ENCODE data around the gene MAN2B2. TPM values are rescaled to one million over a fixed set of nuclear protein-coding genes. Genes with fewer than 3 reads are reported as not detected.

The MAN2B2 gene
- total and polyA plus RNA-seq, 9 of the 15 experiments (the other 6 are each of a cell fraction or from before 2014, with no cell fraction given): 0.21 to 8.8 (median 3.7) TPM

DNA sequence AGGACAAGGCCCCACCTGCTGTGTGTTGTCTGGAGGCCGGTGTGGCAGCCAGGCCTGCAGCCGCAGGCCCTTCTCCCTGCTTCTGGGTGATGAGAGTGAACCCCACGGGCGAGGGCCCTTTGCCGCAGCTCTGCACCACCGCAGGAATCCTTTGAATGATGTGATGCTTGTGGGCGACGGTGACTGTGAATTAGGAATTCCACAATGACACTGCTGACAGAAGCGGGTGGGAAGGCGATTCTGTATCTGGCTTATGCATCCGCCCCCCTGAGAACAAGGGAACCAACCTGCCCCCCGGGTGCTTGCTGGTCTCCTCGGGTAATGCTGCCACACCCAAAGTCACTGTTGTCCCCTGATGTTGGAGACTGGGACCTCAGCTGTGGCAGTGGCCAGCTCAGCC is 19.5 kb upstream of the MAN2B2 start:
- Histone ChIP-seq H3K4me3 (no peak overlapping the region), H4K20me1 (replicated peaks; ENCODE audit: control insufficient read depth, insufficient read depth, low read length) (peaks cover 7% of the 10 kb centered on the region; the same call in 1 of the 2 replicates), H3K9ac (ENCODE audit: insufficient read depth in 1 of 2, low read depth in 2 of 2, low read length in 2 of 2) (no peak overlapping the region), H2AFZ (ENCODE audit: low read depth, low read length) (no peak overlapping the region), H3K79me2 (ENCODE audit: control insufficient read depth, insufficient read depth, low read length) (no peaks in the 10 kb centered on the region), H3K9me1 (ENCODE audit: control insufficient read depth, insufficient read depth, low read length) (no peaks in the 10 kb centered on the region), H3K4me2 (ENCODE audit: insufficient read depth, low read length) (no peak overlapping the region), H3K4me1 (replicated peaks in 1 of 2; ENCODE audit: control insufficient read depth in 2 of 2, insufficient read depth in 2 of 2, low read length in 2 of 2) (no peaks in the 10 kb centered on the region), H3K9me3 (replicated peaks; ENCODE audit: control insufficient read depth, insufficient read depth, low read depth, low read length) (no peaks in the 10 kb centered on the region), H3K27ac (ENCODE audit: extremely low read depth, low read depth, low read length) (no peak overlapping the region), H3K27me3 (ENCODE audit: control insufficient read depth in 2 of 2, insufficient read depth in 2 of 2, low read length in 2 of 2) (peaks cover 4 to 56% of the 10 kb centered on the region in 2 experiments; a peak in 4 of 5 replicates), H3K36me3 (ENCODE audit: control insufficient read depth, insufficient read depth, low read length) (no peaks in the 10 kb centered on the region)
- WGBS (ENCODE audit: insufficient coverage, low coverage, missing lambda C conversion rate): under 1% methylated on average over 13 of the region's 13 CpGs
- in situ Hi-C loops (cut with MboI): no loop called here
- ATAC-seq (no peak), FAIRE-seq (no peak), DNase-seq (ENCODE audit: extremely low read depth in 1 of 4, low spot score in 3 of 4) (no peak)
- POLR2A ChIA-PET: interaction anchor here (0.7 kb wide), 1 partner anchor 14 kb away, joined by 3 read pairs; no protein-coding TSS in a partner anchor
- intact Hi-C loops (cut with micrococcal nuclease): no loop called here
- TF ChIP-seq KAT8 (IDR thresholded peaks at IDR 0.05; ENCODE audit: low read depth): no peak
- CTCF ChIA-PET (ENCODE audit: low intra/inter-chr PET ratio): no interaction called here
- BruUV-seq (replicated peaks): no TSS peak

DNA sequence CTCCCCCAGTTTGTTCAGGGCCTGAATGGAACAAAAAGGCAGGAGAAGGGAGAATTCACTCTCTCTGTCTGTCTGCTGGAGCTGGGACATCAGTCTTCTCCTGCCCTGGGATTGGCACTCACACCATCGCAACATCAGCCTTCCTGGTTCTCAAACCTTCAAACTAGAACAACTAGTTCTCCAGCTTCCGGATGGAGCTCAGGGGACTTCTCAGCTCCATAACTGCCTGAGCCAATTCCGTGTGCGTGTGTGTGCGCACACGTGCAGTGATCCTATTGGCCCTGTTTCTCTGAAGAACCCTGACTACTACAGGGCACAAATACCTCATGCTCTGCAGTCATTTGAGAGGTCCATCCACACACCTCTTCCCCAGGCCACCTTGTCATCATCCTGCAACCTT is 18.7 kb upstream of the MAN2B2 start:
- Histone ChIP-seq H4K20me1 (replicated peaks; ENCODE audit: control insufficient read depth, insufficient read depth, low read length) (peaks cover 9% of the 10 kb centered on the region; the same call in 1 of the 2 replicates), H3K4me1 (replicated peaks in 1 of 2; ENCODE audit: control insufficient read depth in 2 of 2, insufficient read depth in 2 of 2, low read length in 2 of 2) (no peaks in the 10 kb centered on the region), H3K9me3 (replicated peaks; ENCODE audit: control insufficient read depth, insufficient read depth, low read depth, low read length) (no peaks in the 10 kb centered on the region), H3K79me2 (ENCODE audit: control insufficient read depth, insufficient read depth, low read length) (no peaks in the 10 kb centered on the region), H3K27ac (ENCODE audit: extremely low read depth, low read depth, low read length) (no peak overlapping the region), H3K9ac (ENCODE audit: insufficient read depth in 1 of 2, low read depth in 2 of 2, low read length in 2 of 2) (no peak overlapping the region), H3K4me3 (no peak overlapping the region), H3K9me1 (ENCODE audit: control insufficient read depth, insufficient read depth, low read length) (no peaks in the 10 kb centered on the region), H2AFZ (ENCODE audit: low read depth, low read length) (no peak overlapping the region), H3K4me2 (ENCODE audit: insufficient read depth, low read length) (no peak overlapping the region), H3K27me3 (ENCODE audit: control insufficient read depth in 2 of 2, insufficient read depth in 2 of 2, low read length in 2 of 2) (peaks cover 10 to 60% of the 10 kb centered on the region in 2 experiments; a peak in 4 of 5 replicates), H3K36me3 (ENCODE audit: control insufficient read depth, insufficient read depth, low read length) (no peaks in the 10 kb centered on the region)
- ATAC-seq (no peak), FAIRE-seq (no peak), DNase-seq (ENCODE audit: extremely low read depth in 1 of 4, low spot score in 3 of 4) (no peak)
- 0% methylated on average over 6 of the region's 6 CpGs for WGBS (ENCODE audit: insufficient coverage, low coverage, missing lambda C conversion rate)
- CTCF ChIA-PET (ENCODE audit: low intra/inter-chr PET ratio): no interaction called here
- in situ Hi-C loops (cut with MboI): no loop called here
- intact Hi-C loops (cut with micrococcal nuclease): no loop called here
- POLR2A ChIA-PET: interaction anchor here (0.7 kb wide), 1 partner anchor 14 kb away, joined by 3 read pairs; no protein-coding TSS in a partner anchor
- no TSS peak for BruUV-seq (replicated peaks)
- TF ChIP-seq SAP30 (IDR thresholded peaks at IDR 0.05; ENCODE audit: borderline replicate concordance, insufficient read depth, low read depth, low read length, poor library complexity, severe bottlenecking) (no peak), NR2C1 (IDR thresholded peaks at IDR 0.05) (no peak), NR2C1 (tag; IDR thresholded peaks at IDR 0.05) (no peak), SRSF3 (IDR thresholded peaks at IDR 0.05; ENCODE audit: insufficient read depth, low read length) (no peak), HIVEP1 (CRISPR knock-in tag; IDR thresholded peaks at IDR 0.05) (no peak), SLC30A9 (CRISPR knock-in tag; IDR thresholded peaks at IDR 0.05) (no peak), TAF1 (IDR thresholded peaks at IDR 0.05; ENCODE audit: control insufficient read depth, extremely low read depth, insufficient read depth, low read length, severe bottlenecking) (no peak), EZH2 (IDR thresholded peaks at IDR 0.05; ENCODE audit: borderline replicate concordance, low read depth, low read length) (no peak), ZNF384 (IDR thresholded peaks at IDR 0.05; ENCODE audit: low read depth, low read length) (no peak), SREBF1 (IDR thresholded peaks at IDR 0.05; ENCODE audit: borderline replicate concordance, low read depth, low read length) (no peak), MEF2A (IDR thresholded peaks at IDR 0.05; ENCODE audit: control insufficient read depth, low read depth, low read length) (no peak)
- TF ChIP-seq, protein P1, sequence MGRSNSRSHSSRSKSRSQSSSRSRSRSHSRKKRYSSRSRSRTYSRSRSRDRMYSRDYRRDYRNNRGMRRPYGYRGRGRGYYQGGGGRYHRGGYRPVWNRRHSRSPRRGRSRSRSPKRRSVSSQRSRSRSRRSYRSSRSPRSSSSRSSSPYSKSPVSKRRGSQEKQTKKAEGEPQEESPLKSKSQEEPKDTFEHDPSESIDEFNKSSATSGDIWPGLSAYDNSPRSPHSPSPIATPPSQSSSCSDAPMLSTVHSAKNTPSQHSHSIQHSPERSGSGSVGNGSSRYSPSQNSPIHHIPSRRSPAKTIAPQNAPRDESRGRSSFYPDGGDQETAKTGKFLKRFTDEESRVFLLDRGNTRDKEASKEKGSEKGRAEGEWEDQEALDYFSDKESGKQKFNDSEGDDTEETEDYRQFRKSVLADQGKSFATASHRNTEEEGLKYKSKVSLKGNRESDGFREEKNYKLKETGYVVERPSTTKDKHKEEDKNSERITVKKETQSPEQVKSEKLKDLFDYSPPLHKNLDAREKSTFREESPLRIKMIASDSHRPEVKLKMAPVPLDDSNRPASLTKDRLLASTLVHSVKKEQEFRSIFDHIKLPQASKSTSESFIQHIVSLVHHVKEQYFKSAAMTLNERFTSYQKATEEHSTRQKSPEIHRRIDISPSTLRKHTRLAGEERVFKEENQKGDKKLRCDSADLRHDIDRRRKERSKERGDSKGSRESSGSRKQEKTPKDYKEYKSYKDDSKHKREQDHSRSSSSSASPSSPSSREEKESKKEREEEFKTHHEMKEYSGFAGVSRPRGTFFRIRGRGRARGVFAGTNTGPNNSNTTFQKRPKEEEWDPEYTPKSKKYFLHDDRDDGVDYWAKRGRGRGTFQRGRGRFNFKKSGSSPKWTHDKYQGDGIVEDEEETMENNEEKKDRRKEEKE (IDR thresholded peaks at IDR 0.05; ENCODE audit: borderline replicate concordance in 1 of 2, control insufficient read depth in 1 of 2, low read depth in 2 of 2, low read length in 1 of 2): no peak

All from K562 (cell line).